ENCODE data around the gene PTPRJ.

PTPRJ gene

DNA sequence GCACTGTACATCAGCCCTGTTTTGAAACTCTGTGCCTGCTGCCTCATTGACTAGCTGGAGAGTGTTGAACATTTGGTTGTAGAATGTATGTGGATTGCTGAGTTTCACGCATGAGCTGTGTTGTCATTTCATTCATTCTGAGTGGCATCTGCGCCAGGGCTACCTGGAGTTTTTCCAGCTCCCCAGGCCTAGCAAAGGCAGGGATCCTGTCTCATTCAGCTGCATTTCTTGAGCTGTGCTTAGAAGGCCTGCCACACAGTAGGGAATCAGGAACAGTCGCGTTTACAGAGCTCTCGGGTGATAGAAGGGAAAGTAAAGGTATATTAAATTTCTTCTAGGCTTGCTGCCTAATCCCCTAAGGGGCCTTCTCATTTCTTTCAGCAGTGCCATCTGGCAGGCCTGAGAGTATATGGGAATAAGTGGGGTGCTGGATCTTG is 44.3 kb downstream of the PTPRJ start:
- ChIA-PET POLR2A (no interaction called here), CTCF (no interaction called here)
- TF ChIP-seq SUZ12 (IDR thresholded peaks at IDR 0.05) (no peak), FOXK2 (IDR thresholded peaks at IDR 0.05) (no peak), NFRKB (IDR thresholded peaks at IDR 0.05) (no peak), BHLHE40 (IDR thresholded peaks at IDR 0.05; ENCODE audit: borderline replicate concordance) (no peak), ZNF384 (IDR thresholded peaks at IDR 0.05) (no peak), TARDBP (IDR thresholded peaks at IDR 0.05) (no peak), HDGF (IDR thresholded peaks at IDR 0.05; ENCODE audit: borderline replicate concordance) (no peak), FOXM1 (IDR thresholded peaks at IDR 0.05; ENCODE audit: borderline replicate concordance) (no peak), LEF1 (IDR thresholded peaks at IDR 0.05; ENCODE audit: borderline replicate concordance) (no peak)
- TF ChIP-seq, protein P1, sequence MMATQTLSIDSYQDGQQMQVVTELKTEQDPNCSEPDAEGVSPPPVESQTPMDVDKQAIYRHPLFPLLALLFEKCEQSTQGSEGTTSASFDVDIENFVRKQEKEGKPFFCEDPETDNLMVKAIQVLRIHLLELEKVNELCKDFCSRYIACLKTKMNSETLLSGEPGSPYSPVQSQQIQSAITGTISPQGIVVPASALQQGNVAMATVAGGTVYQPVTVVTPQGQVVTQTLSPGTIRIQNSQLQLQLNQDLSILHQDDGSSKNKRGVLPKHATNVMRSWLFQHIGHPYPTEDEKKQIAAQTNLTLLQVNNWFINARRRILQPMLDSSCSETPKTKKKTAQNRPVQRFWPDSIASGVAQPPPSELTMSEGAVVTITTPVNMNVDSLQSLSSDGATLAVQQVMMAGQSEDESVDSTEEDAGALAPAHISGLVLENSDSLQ (IDR thresholded peaks at IDR 0.05) = no peak; the same call in 1 of the 2 replicates
- no peak for DNase-seq (ENCODE audit: extremely low spot score)

GRCh38 chr11:48025293-48025983 is 45.1 kb downstream of the PTPRJ start:
- TF ChIP-seq SUZ12 (IDR thresholded peaks at IDR 0.05) (no peak), NFRKB (IDR thresholded peaks at IDR 0.05) (no peak)
- no peak for DNase-seq (ENCODE audit: extremely low spot score)
- ChIA-PET POLR2A (no interaction called here), CTCF (no interaction called here)

GRCh38 chr11:48025984-48026340 is 45.6 kb downstream of the PTPRJ start:
- ChIA-PET POLR2A (no interaction called here), CTCF (no interaction called here)
- DNase-seq (ENCODE audit: extremely low spot score) = no peak
- TF ChIP-seq FOXM1 (IDR thresholded peaks at IDR 0.05; ENCODE audit: borderline replicate concordance) (no peak), ARNT (IDR thresholded peaks at IDR 0.05) (no peak), FOXA1 (IDR thresholded peaks at IDR 0.05) (no peak), ELF4 (IDR thresholded peaks at IDR 0.05) (no peak), FOXK2 (IDR thresholded peaks at IDR 0.05) (no peak), ZNF384 (IDR thresholded peaks at IDR 0.05) (no peak)

GRCh38 chr11:48028914-48029680 is 48.7 kb downstream of the PTPRJ start:
- POLR2A ChIA-PET = no interaction called here
- DNase-seq (ENCODE audit: extremely low spot score) = no peak
- TF ChIP-seq NFRKB (IDR thresholded peaks at IDR 0.05) = no peak
- TF ChIP-seq, protein P1 (IDR thresholded peaks at IDR 0.05) = 0 out of 2 replicates have a peak, but pooled peaks have one; percentile 28
- CTCF ChIA-PET = interaction anchor here (0.6 kb wide), 1 partner anchor 65 kb away, joined by 6 read pairs; no protein-coding TSS in a partner anchor

GRCh38 chr11:48029681-48030290 is 49.4 kb downstream of the PTPRJ start:
- no peak for DNase-seq (ENCODE audit: extremely low spot score)
- TF ChIP-seq TARDBP (IDR thresholded peaks at IDR 0.05) = no peak
- TF ChIP-seq SP1 (IDR thresholded peaks at IDR 0.05) = no peak
- TF ChIP-seq HDGF (IDR thresholded peaks at IDR 0.05; ENCODE audit: borderline replicate concordance) = no peak
- no peak for TF ChIP-seq ARNT (IDR thresholded peaks at IDR 0.05)
- ChIA-PET CTCF (no interaction called here), POLR2A (no interaction called here)

GRCh38 chr11:48031602-48032001 is 51.2 kb downstream of the PTPRJ start:
- CTCF ChIA-PET = no interaction called here
- no peak for TF ChIP-seq ELF4 (IDR thresholded peaks at IDR 0.05)
- TF ChIP-seq, protein P1 (IDR thresholded peaks at IDR 0.05) = no peak
- TF ChIP-seq NFRKB (IDR thresholded peaks at IDR 0.05) = no peak
- TF ChIP-seq SUZ12 (IDR thresholded peaks at IDR 0.05) = no peak
- DNase-seq (ENCODE audit: extremely low spot score) = no peak
- POLR2A ChIA-PET = no interaction called here

DNA sequence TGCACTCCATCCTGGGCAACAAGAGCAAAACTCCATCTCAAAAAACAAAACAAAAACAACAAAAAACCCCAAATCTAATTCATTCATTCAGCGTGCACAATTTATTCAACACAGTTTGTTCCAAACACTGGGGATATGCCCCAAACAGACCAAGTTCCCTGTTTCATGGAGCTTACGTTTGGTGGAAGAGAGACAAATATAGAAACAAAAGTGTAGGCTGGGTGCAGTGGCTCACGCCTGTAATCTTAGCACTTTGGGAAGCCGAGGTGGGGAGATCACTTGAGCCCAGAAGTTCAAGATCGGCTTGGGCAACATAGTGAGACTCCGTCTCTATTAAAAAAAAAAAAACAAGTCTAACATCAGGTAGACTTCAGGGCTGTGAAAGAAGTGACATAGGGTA is 52.4 kb downstream of the PTPRJ start:
- no peak for TF ChIP-seq TARDBP (IDR thresholded peaks at IDR 0.05)
- TF ChIP-seq, protein P1 (IDR thresholded peaks at IDR 0.05) = no peak
- no peak for TF ChIP-seq FOXA1 (IDR thresholded peaks at IDR 0.05)
- TF ChIP-seq FOXK2 (IDR thresholded peaks at IDR 0.05) = no peak
- TF ChIP-seq ELF4 (IDR thresholded peaks at IDR 0.05) = no peak
- no peak for TF ChIP-seq FOXM1 (IDR thresholded peaks at IDR 0.05; ENCODE audit: borderline replicate concordance)
- TF ChIP-seq BHLHE40 (IDR thresholded peaks at IDR 0.05; ENCODE audit: borderline replicate concordance) = no peak
- no peak for TF ChIP-seq CTBP1 (IDR thresholded peaks at IDR 0.05; ENCODE audit: borderline replicate concordance)
- TF ChIP-seq LEF1 (IDR thresholded peaks at IDR 0.05; ENCODE audit: borderline replicate concordance) = no peak
- no peak for TF ChIP-seq L3MBTL2 (conservative IDR thresholded peaks at IDR 0.05)
- no peak for TF ChIP-seq SP1 (IDR thresholded peaks at IDR 0.05)
- TF ChIP-seq ZNF384 (IDR thresholded peaks at IDR 0.05) = no peak
- ChIA-PET CTCF (no interaction called here), POLR2A (no interaction called here)
- no peak for DNase-seq (ENCODE audit: extremely low spot score)

Data from HEK293T (cell line).